ENCODE measurements around the gene AQP12A.

DNA sequence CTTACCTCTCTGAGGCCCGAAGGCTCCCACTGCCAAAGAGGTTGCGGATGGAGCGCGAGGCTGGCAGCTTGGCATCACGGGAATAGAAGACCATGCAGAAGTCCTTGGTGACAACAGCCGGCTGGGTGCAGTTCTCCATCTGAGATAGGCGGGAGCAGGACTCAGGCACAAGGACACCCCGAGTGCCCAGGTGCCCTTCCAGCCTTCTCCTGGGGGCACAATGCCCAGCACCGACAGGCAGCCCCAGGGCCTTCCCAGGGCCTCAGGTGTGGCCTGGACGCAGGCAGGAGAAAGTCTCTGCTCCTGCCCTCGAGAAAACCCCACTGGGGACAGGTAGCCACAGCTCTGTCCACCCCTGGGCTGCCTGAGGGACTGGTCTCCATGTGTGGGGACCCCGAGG is 33.6 kb downstream of the AQP12A start:
- TF ChIP-seq, protein P1, sequence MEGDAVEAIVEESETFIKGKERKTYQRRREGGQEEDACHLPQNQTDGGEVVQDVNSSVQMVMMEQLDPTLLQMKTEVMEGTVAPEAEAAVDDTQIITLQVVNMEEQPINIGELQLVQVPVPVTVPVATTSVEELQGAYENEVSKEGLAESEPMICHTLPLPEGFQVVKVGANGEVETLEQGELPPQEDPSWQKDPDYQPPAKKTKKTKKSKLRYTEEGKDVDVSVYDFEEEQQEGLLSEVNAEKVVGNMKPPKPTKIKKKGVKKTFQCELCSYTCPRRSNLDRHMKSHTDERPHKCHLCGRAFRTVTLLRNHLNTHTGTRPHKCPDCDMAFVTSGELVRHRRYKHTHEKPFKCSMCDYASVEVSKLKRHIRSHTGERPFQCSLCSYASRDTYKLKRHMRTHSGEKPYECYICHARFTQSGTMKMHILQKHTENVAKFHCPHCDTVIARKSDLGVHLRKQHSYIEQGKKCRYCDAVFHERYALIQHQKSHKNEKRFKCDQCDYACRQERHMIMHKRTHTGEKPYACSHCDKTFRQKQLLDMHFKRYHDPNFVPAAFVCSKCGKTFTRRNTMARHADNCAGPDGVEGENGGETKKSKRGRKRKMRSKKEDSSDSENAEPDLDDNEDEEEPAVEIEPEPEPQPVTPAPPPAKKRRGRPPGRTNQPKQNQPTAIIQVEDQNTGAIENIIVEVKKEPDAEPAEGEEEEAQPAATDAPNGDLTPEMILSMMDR (conservative IDR thresholded peaks at IDR 0.05; ENCODE audit: low read depth, low read length) = no peak
- TF ChIP-seq EZH2 (IDR thresholded peaks at IDR 0.05; ENCODE audit: low read length, unreplicated experiment) (no peak), EZH2phosphoT487 (IDR thresholded peaks at IDR 0.05; ENCODE audit: borderline replicate concordance, low read length) (no peak)
